ENCODE results near the gene BSG. TPM values are rescaled to one million over a fixed set of nuclear protein-coding genes. Genes with fewer than 3 reads are reported as not detected.

The BSG gene
- total and polyA plus RNA-seq, 2 experiments from 2014 or later: 957 to 973 TPM

DNA sequence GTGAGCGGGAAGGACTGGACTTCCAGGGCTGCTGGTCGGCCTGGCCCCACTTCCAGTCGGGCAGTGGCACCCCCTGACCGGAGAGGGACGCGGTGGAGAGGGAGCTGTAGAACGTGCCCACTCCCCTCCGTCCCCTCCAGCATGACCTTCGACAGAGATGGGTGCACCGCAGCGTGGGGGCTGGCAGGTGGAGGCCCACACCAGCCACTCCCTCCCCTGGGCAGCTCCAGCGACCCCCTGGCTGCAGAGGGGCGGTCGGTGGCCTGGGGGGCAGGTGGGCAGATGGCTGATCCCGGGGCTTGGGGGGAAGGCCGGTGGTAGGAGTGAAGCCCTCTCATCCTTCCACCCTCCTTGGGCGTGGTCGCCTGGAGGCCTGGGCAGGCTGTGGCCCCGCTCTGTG is 19.7 kb downstream of the BSG start:
- Histone ChIP-seq H3K27me3 (ENCODE audit: insufficient read depth) (peaks cover 31% of the 10 kb centered on the region), H4K20me1 (replicated peaks; ENCODE audit: insufficient read depth) (peaks cover 4% of the 10 kb centered on the region; the same call in 1 of the 2 replicates), H3K36me3 (ENCODE audit: insufficient read depth) (no peaks in the 10 kb centered on the region), H3K27ac (ENCODE audit: low read depth) (no peak overlapping the region), H3K4me1 (ENCODE audit: insufficient read depth) (peaks cover 5% of the 10 kb centered on the region; the same call in 1 of the 2 replicates), H2AFZ (no peak overlapping the region), H3K9me2 (ENCODE audit: insufficient read depth) (no peaks in the 10 kb centered on the region), H3K4me3 (no peak overlapping the region), H3F3A (replicated peaks; ENCODE audit: low read depth) (no peaks in the 10 kb centered on the region; the same call in 1 of the 2 replicates), H3K79me2 (replicated peaks; ENCODE audit: insufficient read depth) (no peaks in the 10 kb centered on the region), H3K4me2 (no peak overlapping the region)
- TF ChIP-seq CTCF (conservative IDR thresholded peaks at IDR 0.05; ENCODE audit: low read depth in 2 of 2) (no peak), NANOG (IDR thresholded peaks at IDR 0.05; ENCODE audit: borderline replicate concordance) (no peak), ZNF331 (CRISPR knock-in tag; IDR thresholded peaks at IDR 0.05; ENCODE audit: low read depth) (no peak), JUNB (IDR thresholded peaks at IDR 0.05; ENCODE audit: unreplicated experiment) (no peak), REST (IDR thresholded peaks at IDR 0.05; ENCODE audit: unreplicated experiment) (no peak), CREB1 (CRISPR knock-in tag; IDR thresholded peaks at IDR 0.05; ENCODE audit: low read depth) (no peak), STAT1 (IDR thresholded peaks at IDR 0.05; ENCODE audit: unreplicated experiment) (no peak), ZNF114 (CRISPR knock-in tag; IDR thresholded peaks at IDR 0.05) (no peak), ZNF462 (CRISPR knock-in tag; IDR thresholded peaks at IDR 0.05) (no peak), EZH2 (IDR thresholded peaks at IDR 0.05; ENCODE audit: low read depth, unreplicated experiment) (no peak), POLR2AphosphoS5 (IDR thresholded peaks at IDR 0.05; ENCODE audit: low read depth) (no peak), EZH2phosphoT487 (IDR thresholded peaks at IDR 0.05; ENCODE audit: unreplicated experiment) (no peak)
- TF ChIP-seq, protein P1, sequence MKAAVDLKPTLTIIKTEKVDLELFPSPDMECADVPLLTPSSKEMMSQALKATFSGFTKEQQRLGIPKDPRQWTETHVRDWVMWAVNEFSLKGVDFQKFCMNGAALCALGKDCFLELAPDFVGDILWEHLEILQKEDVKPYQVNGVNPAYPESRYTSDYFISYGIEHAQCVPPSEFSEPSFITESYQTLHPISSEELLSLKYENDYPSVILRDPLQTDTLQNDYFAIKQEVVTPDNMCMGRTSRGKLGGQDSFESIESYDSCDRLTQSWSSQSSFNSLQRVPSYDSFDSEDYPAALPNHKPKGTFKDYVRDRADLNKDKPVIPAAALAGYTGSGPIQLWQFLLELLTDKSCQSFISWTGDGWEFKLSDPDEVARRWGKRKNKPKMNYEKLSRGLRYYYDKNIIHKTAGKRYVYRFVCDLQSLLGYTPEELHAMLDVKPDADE (IDR thresholded peaks at IDR 0.05): no peak
- no peak overlapping the region for H3K4me3 Mint-ChIP-seq
- no peaks in the 10 kb centered on the region for H3K9me3 Mint-ChIP-seq
- H3K36me3 Mint-ChIP-seq (ENCODE audit: low read depth): no peaks in the 10 kb centered on the region
- DNase-seq (ENCODE audit: low spot score): no peak
- peaks cover 41% of the 10 kb centered on the region for H3K27me3 Mint-ChIP-seq (ENCODE audit: insufficient read depth, low read depth, poor library complexity)
- H3K4me1 Mint-ChIP-seq: no peaks in the 10 kb centered on the region
- ATAC-seq: no peak
- no peak overlapping the region for H3K27ac Mint-ChIP-seq
